Sigmoid colon (tissue), 7 donors: ENCODE data around the gene LPAR1. TPM values are rescaled to one million over a fixed set of nuclear protein-coding genes. Genes with fewer than 3 reads are reported as not detected.
A peak's percentile ranks its signal among the peaks of the same experiment; 100 is the strongest.

Experiments
- DNase-seq: peaks from one replicate; pipeline ENCODE4 v3.0.0-alpha.2; 2019
- H3K27ac ChIP-seq, 4 donors: fragments of 200-600 bp; sonication (generic); one replicate each; pipeline ENCODE4 v1.5.1; 2016 to 2019; ENCODE audit warnings: mild to moderate bottlenecking in 1 of 4
- H3K27me3 ChIP-seq, 3 donors: fragments of 200-600 bp; sonication (generic); one replicate each; pipeline ENCODE4 v1.5.1; 2019; ENCODE audit warnings: mild to moderate bottlenecking in 1 of 3
- H3K36me3 ChIP-seq, 4 donors: fragments of 200-600 bp; sonication (generic); one replicate each; pipeline ENCODE4 v1.5.1; 2016 to 2019
- H3K4me1 ChIP-seq, 4 donors: fragments of 200-600 bp; sonication (generic); one replicate each; pipeline ENCODE4 v1.5.1; 2017 to 2019
- H3K4me3 ChIP-seq, 4 donors: fragments of 200-600 bp; sonication (generic); one replicate each; pipeline ENCODE4 v1.5.1; 2017 to 2019; ENCODE audit warnings: mild to moderate bottlenecking in 2 of 4, moderate library complexity in 1 of 4
- H3K9me3 ChIP-seq, 4 donors: fragments of 200-600 bp in 3 of 4; sonication (generic) in 3 of 4; one replicate each; pipeline versions ENCODE4 v1.5.1 to v1.6.1; 2013 to 2019
- CTCF ChIP-seq, 4 experiments: fragments of 450-650 bp in 3 of 4; fragments of 200-600 bp in 1 of 4; IDR thresholded peaks; one replicate each; pipeline ENCODE4 v1.5.1; 2016 to 2019; ENCODE audit warnings: antibody characterized with exemption in 4 of 4, mild to moderate bottlenecking in 3 of 4, moderate library complexity in 2 of 4
- EP300 ChIP-seq, 4 donors: sonication (generic); formaldehyde crosslinking; IDR thresholded peaks; one replicate each; pipeline ENCODE4 v1.6.1; 2017; ENCODE audit warnings: antibody characterized with exemption in 4 of 4
- POLR2A ChIP-seq, 2 donors: fragments of 450-650 bp; IDR thresholded peaks; one replicate each; pipeline ENCODE4 v1.6.1; 2016; ENCODE audit warnings: antibody characterized with exemption in 2 of 2, mild to moderate bottlenecking in 2 of 2, moderate library complexity in 2 of 2
- POLR2AphosphoS5 ChIP-seq, 4 donors: sonication (generic); formaldehyde crosslinking; IDR thresholded peaks; one replicate each; pipeline ENCODE4 v1.6.1; 2017; ENCODE audit warnings: antibody characterized with exemption in 4 of 4
- WGBS, 2 donors: extraction: QIAGEN DNeasy Blood & Tissue Kit; methylation state at CpG; one replicate each; pipeline ENCODE4 v1.1.7; 2013; 5-methylcytosine and 5-hydroxymethylcytosine counted together
- intact Hi-C: fragments of 100-400 bp; cut with DNase I; formaldehyde crosslinking; loops from one replicate; pipeline ENCODE4 v1.15.1; 2023
- polyA plus RNA-seq, 3 donors: library from polyadenylated mRNA; stranded (reverse); fragments of 200-250 nt; gene quantifications; one replicate each; pipeline ENCODE4 v1.2.3, GENCODE V29; 2013
- total RNA-seq, 4 donors: library from RNA; depleted of rRNA; stranded (reverse); fragments of >200 nt; gene quantifications; one replicate each; pipeline ENCODE4 v1.1.0, GENCODE V29; 2016
- donor health status: healthy with polysubstance abuse.
- donor health status: Bipolar disorder and iron deficiency.
- donor health status: healthy.

Gene LPAR1
- total and polyA plus RNA-seq, 7 donors, result 11.3 to 62.4 (median 34.9) TPM

- Histone ChIP-seq H3K36me3 (no peaks in the 10 kb centered on the region), H3K27ac (peak overlapping the region in 2 of 4 donors; percentile 15 to 21), H3K27me3 (no peaks in the 10 kb centered on the region), H3K4me1 (no peaks in the 10 kb centered on the region), H3K4me3 (no peak overlapping the region), H3K9me3 (peaks cover 0 to 3% (median 1%) of the 10 kb centered on the region in 4 donors)
- no peak for TF ChIP-seq POLR2AphosphoS5 (IDR thresholded peaks at IDR 0.05)
- no peak for TF ChIP-seq CTCF (IDR thresholded peaks at IDR 0.05)
- no peak for TF ChIP-seq POLR2A (IDR thresholded peaks at IDR 0.05)
- TF ChIP-seq EP300 (IDR thresholded peaks at IDR 0.05), result no peak
- intact Hi-C loops, result loop anchor here (10.0 kb wide), 1 partner anchor 394 kb away; no protein-coding TSS in a partner anchor
- no peak for DNase-seq
- 89 to 95% methylated on average over 1 of the region's 1 CpG for WGBS, 2 donors
Observed at GRCh38 chr9:110900456-110900855, 137.8 kb downstream of the LPAR1 start.

- TF ChIP-seq POLR2AphosphoS5 (IDR thresholded peaks at IDR 0.05) (no peak), POLR2A (IDR thresholded peaks at IDR 0.05) (no peak), EP300 (IDR thresholded peaks at IDR 0.05) (no peak), CTCF (IDR thresholded peaks at IDR 0.05) (no peak)
- Histone ChIP-seq H3K4me3 (no peak overlapping the region), H3K4me1 (no peaks in the 10 kb centered on the region), H3K9me3 (peaks cover 0 to 3% (median under 1%) of the 10 kb centered on the region in 4 donors), H3K27ac (no peak overlapping the region), H3K27me3 (no peaks in the 10 kb centered on the region), H3K36me3 (no peaks in the 10 kb centered on the region)
- intact Hi-C loops, result loop anchor here (10.0 kb wide), 1 partner anchor 136 kb away; the partner anchor contains the start of gene LPAR1
- DNase-seq, result no peak
- WGBS, 2 donors, result 88 to 94% methylated on average over 2 of the region's 2 CpGs
Observed at GRCh38 chr9:110898866-110899265, 139.4 kb downstream of the LPAR1 start.

- intact Hi-C loops, result loop anchor here (10.0 kb wide), 1 partner anchor 136 kb away; the partner anchor contains the start of gene LPAR1
- no peaks in the 10 kb centered on the region for H3K36me3 ChIP-seq
- no peak for DNase-seq
- peak overlapping the region in 2 of 4 donors; percentile 9 to 52 for H3K27ac ChIP-seq
- peaks cover 0 to 3% (median 0%) of the 10 kb centered on the region in 4 donors for H3K9me3 ChIP-seq
- H3K4me1 ChIP-seq, result no peaks in the 10 kb centered on the region
- no peak for TF ChIP-seq POLR2AphosphoS5 (IDR thresholded peaks at IDR 0.05)
- TF ChIP-seq POLR2A (IDR thresholded peaks at IDR 0.05), result no peak
- TF ChIP-seq CTCF (IDR thresholded peaks at IDR 0.05), result no peak
- TF ChIP-seq EP300 (IDR thresholded peaks at IDR 0.05), result no peak
- H3K4me3 ChIP-seq, result no peak overlapping the region
- WGBS, 2 donors, result 82 to 90% methylated on average over 7 of the region's 7 CpGs
- no peaks in the 10 kb centered on the region for H3K27me3 ChIP-seq
Observed at GRCh38 chr9:110898358-110898757, 139.9 kb downstream of the LPAR1 start.

GRCh38 chr9:110897943-110898342, 140.3 kb downstream of the LPAR1 start:
- intact Hi-C loops, result loop anchor here (10.0 kb wide), 1 partner anchor 137 kb away; the partner anchor contains the start of gene LPAR1
- WGBS, 2 donors, result 86 to 88% methylated on average over 1 of the region's 1 CpG
- no peaks in the 10 kb centered on the region for H3K36me3 ChIP-seq
- H3K9me3 ChIP-seq, result peaks cover 0 to 3% (median 0%) of the 10 kb centered on the region in 4 donors
- H3K27me3 ChIP-seq, result no peaks in the 10 kb centered on the region
- no peak for TF ChIP-seq EP300 (IDR thresholded peaks at IDR 0.05)
- TF ChIP-seq POLR2AphosphoS5 (IDR thresholded peaks at IDR 0.05), result no peak
- no peak for DNase-seq
- H3K4me1 ChIP-seq, result no peaks in the 10 kb centered on the region
- H3K4me3 ChIP-seq, result no peak overlapping the region
- H3K27ac ChIP-seq, result peak overlapping the region in 1 of 4 donors; percentile 52

GRCh38 chr9:110895147-110895905, 142.9 kb downstream of the LPAR1 start:
- Histone ChIP-seq H3K4me1 (no peaks in the 10 kb centered on the region), H3K9me3 (no peaks in the 10 kb centered on the region), H3K27ac (peak overlapping the region; percentile 10 to 64 (median 57)), H3K4me3 (no peak overlapping the region), H3K36me3 (no peaks in the 10 kb centered on the region), H3K27me3 (no peaks in the 10 kb centered on the region)
- DNase-seq, result peak; percentile 81
- intact Hi-C loops, result loop anchor here (10.0 kb wide), 1 partner anchor 139 kb away; the partner anchor contains the start of gene LPAR1
- WGBS, 2 donors, result 64 to 73% methylated on average over 7 of the region's 7 CpGs
- no peak for TF ChIP-seq POLR2AphosphoS5 (IDR thresholded peaks at IDR 0.05)
- no peak for TF ChIP-seq POLR2A (IDR thresholded peaks at IDR 0.05)
- TF ChIP-seq CTCF (IDR thresholded peaks at IDR 0.05), result no peak
- no peak for TF ChIP-seq EP300 (IDR thresholded peaks at IDR 0.05)
